Astrocyte (in vitro differentiated cells and primary cell): ENCODE measurements around the gene ZNF362. TPM values are rescaled to one million over a fixed set of nuclear protein-coding genes. Genes with fewer than 3 reads are reported as not detected.

Experiments used
- DNase-seq: peaks from one replicate; pipeline ENCODE4 v3.0.0-alpha.2; 2010; ENCODE audit warnings: low read depth
- FAIRE-seq: peaks from 2 replicates; lab custom pipeline; 2011; peaks lifted over from hg19 to GRCh38; lab: Jason Lieb, UNC
- H2AFZ ChIP-seq: 2 replicates; pipeline ENCODE4 v1.6.0; 2012; ENCODE audit warnings: low read depth, low read length, inconsistent platforms
- H3K27ac ChIP-seq: 2 replicates; pipeline ENCODE4 v1.5.1; 2011; ENCODE audit warnings: low read depth, low read length, inconsistent platforms
- H3K27me3 ChIP-seq: 2 replicates; pipeline ENCODE4 v1.6.0; 2011; ENCODE audit warnings: low read length, inconsistent platforms; ENCODE audit not compliant: insufficient read depth
- H3K36me3 ChIP-seq: 2 replicates; pipeline ENCODE4 v1.5.1; 2011; ENCODE audit warnings: low read length, inconsistent platforms; ENCODE audit not compliant: insufficient read depth
- H3K4me1 ChIP-seq: 2 replicates; pipeline ENCODE4 v1.5.1; 2011; ENCODE audit warnings: low read length, inconsistent platforms; ENCODE audit not compliant: insufficient read depth
- H3K4me2 ChIP-seq: 2 replicates; pipeline ENCODE4 v1.6.0; 2012; ENCODE audit warnings: low read length, inconsistent platforms
- H3K4me3 ChIP-seq: 2 replicates; pipeline ENCODE4 v1.5.1; 2011; ENCODE audit warnings: low read depth, mild to moderate bottlenecking, low read length, inconsistent platforms; ENCODE audit not compliant: insufficient read depth
- H3K79me2 ChIP-seq: 2 replicates; pipeline ENCODE4 v1.6.0; 2012; ENCODE audit warnings: mild to moderate bottlenecking, low read length, inconsistent platforms; ENCODE audit not compliant: insufficient read depth
- H3K9ac ChIP-seq: 2 replicates; pipeline ENCODE4 v1.6.0; 2012; ENCODE audit warnings: mild to moderate bottlenecking, low read length, inconsistent platforms
- H3K9me3 ChIP-seq: 2 replicates; pipeline ENCODE4 v1.5.1; 2012; ENCODE audit warnings: low read depth, mild to moderate bottlenecking, low read length, inconsistent platforms; ENCODE audit not compliant: insufficient read depth
- H4K20me1 ChIP-seq: 2 replicates; pipeline ENCODE4 v1.6.0; 2012; ENCODE audit warnings: low read length, inconsistent platforms; ENCODE audit not compliant: insufficient read depth
- H3K27ac Mint-ChIP-seq: one replicate; pipeline ENCODE4 v1.8.0; 2021; ENCODE audit warnings: mild to moderate bottlenecking, mixed read lengths; ENCODE audit not compliant: unreplicated experiment
- H3K27me3 Mint-ChIP-seq: one replicate; pipeline ENCODE4 v1.8.0; 2021; ENCODE audit warnings: low read depth, mixed read lengths; ENCODE audit not compliant: unreplicated experiment
- H3K36me3 Mint-ChIP-seq: one replicate; pipeline ENCODE4 v1.8.0; 2021; ENCODE audit warnings: low read depth, mixed read lengths; ENCODE audit not compliant: unreplicated experiment
- H3K4me1 Mint-ChIP-seq: one replicate; pipeline ENCODE4 v1.8.0; 2021; ENCODE audit warnings: low read depth, mixed read lengths; ENCODE audit not compliant: unreplicated experiment
- H3K4me3 Mint-ChIP-seq: one replicate; pipeline ENCODE4 v1.8.0; 2021; ENCODE audit warnings: mild to moderate bottlenecking, moderate library complexity, mixed read lengths; ENCODE audit not compliant: unreplicated experiment
- H3K9me3 Mint-ChIP-seq: one replicate; pipeline ENCODE4 v1.8.0; 2021; ENCODE audit warnings: mild to moderate bottlenecking, mixed read lengths; ENCODE audit not compliant: unreplicated experiment
- EZH2 ChIP-seq: IDR thresholded peaks from 2 replicates; pipeline ENCODE4 v1.6.1; 2012; ENCODE audit warnings: mild to moderate bottlenecking, low read length, inconsistent platforms; ENCODE audit not compliant: insufficient read depth
- total RNA-seq: library from RNA; stranded (reverse); gene quantifications from 2 replicates; pipeline ENCODE4 v1.2.1, GENCODE V29; 2021
- TF ChIP-seq, protein P1 (sequence below): IDR thresholded peaks from 2 replicates; pipeline ENCODE4 v1.5.1; 2011; ENCODE audit warnings: low read depth, mild to moderate bottlenecking, inconsistent platforms, low read length, moderate library complexity; ENCODE audit not compliant: insufficient read depth

The ZNF362 gene
- total RNA-seq, 1 donor from 2014 or later: 38.7 TPM

DNA sequence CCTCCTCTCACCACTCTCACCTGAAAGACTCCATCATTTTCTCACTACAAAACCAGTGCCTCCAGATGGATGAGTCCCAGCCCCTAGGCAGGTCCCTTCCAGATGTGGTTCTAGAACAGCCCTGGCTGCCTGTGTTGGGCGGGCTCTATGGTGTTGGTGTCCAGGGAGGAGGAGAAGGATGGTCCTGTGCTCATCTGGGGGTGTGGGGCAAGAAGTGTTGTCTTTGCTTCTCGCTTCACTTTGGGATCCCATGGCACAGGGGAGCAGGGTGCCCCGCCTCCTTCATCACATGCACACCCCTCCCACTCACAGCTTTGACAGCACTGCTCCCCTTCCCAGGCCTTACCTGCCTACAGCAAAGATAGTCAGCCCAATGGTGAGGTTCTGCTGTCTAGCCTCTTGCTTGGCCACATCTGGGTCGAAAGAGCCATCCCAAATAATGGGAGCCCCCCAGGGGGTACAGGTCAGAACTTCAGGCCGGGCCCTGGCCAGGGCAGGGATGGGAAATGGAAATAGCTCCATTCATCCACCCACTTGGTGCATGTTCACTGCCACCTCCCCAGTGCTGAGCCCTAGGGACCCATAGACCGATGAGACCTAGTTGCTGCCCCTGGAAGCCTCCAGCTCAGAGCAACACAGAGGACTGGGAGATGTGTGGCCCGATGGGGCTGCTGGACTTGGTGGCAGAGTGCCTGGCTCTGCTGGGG is 55.6 kb downstream of the ZNF362 start:
- Mint-ChIP-seq H3K36me3 (peaks cover 7% of the 10 kb centered on the region), H3K9me3 (peaks cover 4% of the 10 kb centered on the region), H3K4me1 (peaks cover 13% of the 10 kb centered on the region), H3K27me3 (peaks cover 19% of the 10 kb centered on the region), H3K27ac (no peak overlapping the region), H3K4me3 (no peak overlapping the region)
- Histone ChIP-seq H3K79me2 (no peaks in the 10 kb centered on the region), H3K36me3 (no peaks in the 10 kb centered on the region), H3K9me3 (no peaks in the 10 kb centered on the region), H3K4me1 (peaks cover 3% of the 10 kb centered on the region), H3K4me3 (no peak overlapping the region), H3K9ac (no peak overlapping the region), H4K20me1 (no peaks in the 10 kb centered on the region), H3K27me3 (no peaks in the 10 kb centered on the region), H2AFZ (no peak overlapping the region), H3K4me2 (no peak overlapping the region), H3K27ac (no peak overlapping the region)
- TF ChIP-seq, protein P1, sequence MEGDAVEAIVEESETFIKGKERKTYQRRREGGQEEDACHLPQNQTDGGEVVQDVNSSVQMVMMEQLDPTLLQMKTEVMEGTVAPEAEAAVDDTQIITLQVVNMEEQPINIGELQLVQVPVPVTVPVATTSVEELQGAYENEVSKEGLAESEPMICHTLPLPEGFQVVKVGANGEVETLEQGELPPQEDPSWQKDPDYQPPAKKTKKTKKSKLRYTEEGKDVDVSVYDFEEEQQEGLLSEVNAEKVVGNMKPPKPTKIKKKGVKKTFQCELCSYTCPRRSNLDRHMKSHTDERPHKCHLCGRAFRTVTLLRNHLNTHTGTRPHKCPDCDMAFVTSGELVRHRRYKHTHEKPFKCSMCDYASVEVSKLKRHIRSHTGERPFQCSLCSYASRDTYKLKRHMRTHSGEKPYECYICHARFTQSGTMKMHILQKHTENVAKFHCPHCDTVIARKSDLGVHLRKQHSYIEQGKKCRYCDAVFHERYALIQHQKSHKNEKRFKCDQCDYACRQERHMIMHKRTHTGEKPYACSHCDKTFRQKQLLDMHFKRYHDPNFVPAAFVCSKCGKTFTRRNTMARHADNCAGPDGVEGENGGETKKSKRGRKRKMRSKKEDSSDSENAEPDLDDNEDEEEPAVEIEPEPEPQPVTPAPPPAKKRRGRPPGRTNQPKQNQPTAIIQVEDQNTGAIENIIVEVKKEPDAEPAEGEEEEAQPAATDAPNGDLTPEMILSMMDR: no peak
- no peak for TF ChIP-seq EZH2
- no peak for DNase-seq
- no peak for FAIRE-seq

- no peak for FAIRE-seq
Measured at GRCh38 chr1:33312413-33312749, 56.1 kb downstream of the ZNF362 start.

More at GRCh38 chr1:33312413-33312749, 56.1 kb downstream of the ZNF362 start:
- Mint-ChIP-seq H3K36me3 (peaks cover 7% of the 10 kb centered on the region), H3K4me3 (no peak overlapping the region), H3K27ac (no peak overlapping the region), H3K4me1 (peaks cover 15% of the 10 kb centered on the region), H3K27me3 (peaks cover 19% of the 10 kb centered on the region), H3K9me3 (peaks cover 4% of the 10 kb centered on the region)
- no peak overlapping the region for H3K4me2 ChIP-seq
- no peaks in the 10 kb centered on the region for H3K4me1 ChIP-seq
- no peaks in the 10 kb centered on the region for H3K36me3 ChIP-seq
- H2AFZ ChIP-seq: no peak overlapping the region
- no peaks in the 10 kb centered on the region for H4K20me1 ChIP-seq
- H3K9ac ChIP-seq: no peak overlapping the region
- no peaks in the 10 kb centered on the region for H3K27me3 ChIP-seq
- no peaks in the 10 kb centered on the region for H3K9me3 ChIP-seq
- TF ChIP-seq EZH2: no peak
- TF ChIP-seq, protein P1: no peak
- no peaks in the 10 kb centered on the region for H3K79me2 ChIP-seq
- no peak overlapping the region for H3K4me3 ChIP-seq
- no peak for DNase-seq
- no peak overlapping the region for H3K27ac ChIP-seq
